NCI-H446 treated with DMSO at 0.1 percent for 48 hours (cell line): ENCODE results near the gene DCST2.

Source experiments
- DNase-seq: peaks from one replicate; lab custom pipeline; 2025; lab: John Stamatoyannopoulos, UW

The DCST2 gene

DNA sequence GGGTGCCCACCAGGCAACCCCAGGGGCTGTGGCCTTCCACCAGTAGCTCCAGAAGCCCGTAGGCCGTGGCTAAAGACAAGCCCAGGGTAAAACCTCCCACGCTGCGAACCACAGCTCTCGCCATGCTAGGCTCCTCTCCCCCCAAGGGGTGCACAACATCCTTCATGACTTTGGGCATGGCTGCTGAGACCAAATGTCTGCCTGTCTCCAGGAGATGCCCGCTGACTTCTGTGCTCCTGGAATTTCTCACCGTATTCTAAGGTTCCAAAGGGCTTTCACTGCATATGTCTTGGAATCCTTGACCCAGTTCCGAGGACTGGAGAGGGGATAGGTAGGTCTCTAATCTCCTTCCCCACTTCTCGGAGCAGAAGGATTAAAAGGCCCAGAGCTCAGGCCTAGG is at the start of gene DCST2, which contains the start of gene DCST1:
Gene DCST2 (minus strand): TSS at position 258 of the 400 bp plus-strand sequence. CDS start 80 bp downstream, at position 178.
Gene DCST1 (plus strand): TSS at position 301 of the 400 bp plus-strand sequence. CDS start 213 bp downstream, outside the sequence.
- DNase-seq, result no peak

DNA sequence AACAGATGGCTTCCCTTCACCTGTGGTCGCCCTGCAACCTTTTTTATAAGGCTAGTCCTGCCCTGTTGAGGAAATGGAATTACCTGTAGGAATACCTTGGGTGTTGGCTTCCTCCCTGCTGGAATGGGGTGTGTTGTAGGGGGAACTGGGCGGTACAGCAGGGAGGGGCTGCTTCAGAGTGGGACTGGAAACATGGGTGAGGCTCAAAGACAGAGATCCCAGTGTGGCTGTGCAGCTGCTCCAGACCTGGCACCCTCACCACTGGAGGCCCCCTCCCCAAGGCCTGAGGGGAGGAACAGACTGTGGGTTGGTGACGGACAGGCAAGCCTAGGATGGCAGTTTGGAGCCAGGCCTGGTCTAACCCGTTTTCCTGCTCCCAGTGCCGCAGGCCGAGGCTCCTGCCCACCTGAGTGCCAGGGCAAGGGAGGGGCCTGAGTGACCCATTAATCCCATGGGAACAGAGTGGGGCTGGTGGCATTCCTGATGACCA is 49.5 kb upstream of the DCST2 start:
- DNase-seq, result no peak

DNA sequence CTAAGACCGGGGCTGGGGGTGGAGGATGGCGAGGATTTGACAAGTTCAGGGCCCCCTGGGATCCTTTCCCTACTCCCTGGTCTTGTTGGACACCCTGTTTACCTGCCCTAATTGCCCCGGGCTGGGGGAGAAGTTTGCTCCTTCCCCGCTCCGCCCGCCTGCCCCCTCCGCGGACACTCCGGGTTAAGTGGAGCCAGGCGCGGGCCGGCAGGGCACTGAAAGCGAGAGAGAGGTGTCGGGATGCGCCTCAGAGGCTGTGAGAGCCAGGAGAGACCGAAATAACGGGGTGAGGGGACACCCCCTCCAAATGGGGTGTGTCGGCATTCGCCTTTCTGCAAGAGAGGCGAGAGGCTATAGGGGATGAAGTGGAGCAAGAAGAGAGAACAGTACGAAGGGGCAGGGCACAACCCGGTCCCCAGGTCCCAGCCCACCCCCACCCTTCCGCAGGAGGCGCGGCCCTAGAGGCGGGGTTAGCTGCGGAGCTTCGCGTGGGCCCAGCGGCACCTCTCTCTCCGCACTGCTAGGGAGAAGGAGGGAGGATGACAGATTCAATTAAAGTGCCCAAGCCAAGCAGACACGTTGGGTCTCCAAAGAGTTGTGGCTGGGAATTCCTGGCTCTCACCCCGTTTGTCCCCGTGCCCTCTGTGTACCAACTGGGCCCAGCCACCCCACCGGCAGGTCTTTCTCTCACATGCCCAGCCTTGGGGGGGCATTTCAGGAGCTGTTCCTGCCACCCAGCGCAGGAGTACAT is 48.9 kb upstream of the DCST2 start:
- DNase-seq, result no peak

DNA sequence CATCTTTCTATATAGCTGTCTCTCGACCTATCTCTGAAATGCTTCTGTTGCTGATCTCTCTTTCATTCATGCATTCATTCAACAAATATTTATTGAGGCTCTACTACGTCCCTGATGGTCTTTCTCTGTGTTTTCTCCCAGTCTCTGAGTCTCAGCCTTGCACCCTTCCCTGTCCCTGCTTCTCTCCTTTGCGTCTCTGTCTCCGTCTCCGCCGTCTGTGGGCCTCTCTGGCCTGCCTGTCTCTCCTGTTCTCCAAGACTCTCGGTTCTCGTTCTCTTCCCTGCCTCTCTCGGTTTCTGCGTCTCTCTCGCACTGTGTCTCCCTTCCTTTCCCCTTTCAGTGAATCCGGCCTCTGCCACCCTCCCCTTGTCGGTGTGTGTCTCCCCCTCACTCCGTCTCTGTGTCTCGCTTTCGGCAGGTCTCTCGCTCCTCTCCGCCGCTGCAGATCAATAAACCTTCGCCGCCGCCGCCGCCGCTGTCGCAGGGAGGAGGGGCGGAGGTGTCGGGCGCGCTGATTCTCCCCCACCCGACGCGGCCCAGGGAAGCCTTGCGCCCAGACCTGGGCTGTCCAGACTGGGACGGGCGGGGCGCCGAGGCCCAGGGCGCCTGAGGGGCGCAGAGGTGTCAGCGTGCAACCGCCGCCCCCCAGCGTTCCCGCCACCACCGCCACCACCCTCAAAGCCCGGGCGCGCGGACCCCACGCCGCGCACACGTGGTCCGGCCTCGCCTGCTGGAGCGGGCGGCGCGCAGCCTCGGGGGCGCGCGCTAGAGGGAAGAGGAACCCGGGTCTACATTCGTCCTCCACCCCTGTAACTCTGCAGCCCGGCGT is 48.1 kb upstream of the DCST2 start:
- DNase-seq, result no peak

DNA sequence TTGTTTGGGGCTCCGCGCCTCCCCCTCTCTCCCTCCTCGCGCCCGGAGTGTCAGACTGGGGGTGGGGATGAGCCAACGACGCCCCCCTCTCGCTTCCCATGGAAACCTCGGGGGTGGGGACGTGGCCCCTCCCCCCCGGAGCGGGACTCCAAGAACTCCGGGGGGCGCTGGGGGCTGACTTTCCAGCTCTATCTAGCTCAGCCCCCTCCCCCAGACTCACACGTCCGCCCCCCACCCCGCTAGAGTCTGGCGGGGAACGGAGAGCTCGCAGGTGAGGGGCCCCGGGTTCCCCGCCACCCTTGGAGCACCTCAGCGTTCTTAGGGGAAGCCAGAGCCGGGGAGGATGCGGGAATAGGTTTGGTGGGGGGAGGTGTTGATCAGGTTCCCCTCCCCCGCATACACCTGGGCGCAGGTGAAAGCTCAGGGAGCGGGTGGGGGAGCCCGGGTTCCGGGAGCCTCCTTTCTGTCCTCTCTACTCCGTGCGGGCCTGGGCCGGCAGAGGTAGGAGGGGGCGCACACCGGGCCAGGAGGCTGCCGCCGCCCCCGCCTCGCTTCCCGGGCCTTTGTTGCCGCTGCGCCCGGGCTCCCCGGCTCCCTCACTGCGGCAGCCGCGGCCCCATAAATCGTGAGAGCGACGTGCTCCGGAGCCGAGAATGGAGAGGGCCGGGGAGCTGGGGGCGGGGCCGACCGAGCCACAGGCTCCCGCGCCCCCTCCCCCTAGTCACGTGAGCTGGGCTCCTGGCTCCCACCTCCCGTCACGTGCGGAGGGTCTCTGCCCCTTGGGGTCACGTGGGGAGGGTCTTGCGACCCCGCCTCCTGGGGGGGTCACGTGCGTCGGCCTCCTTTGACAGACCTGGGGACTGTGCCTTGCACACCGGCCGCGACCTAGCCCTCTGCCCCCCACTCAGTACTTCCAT is 47.0 kb upstream of the DCST2 start:
- DNase-seq, result no peak

DNA sequence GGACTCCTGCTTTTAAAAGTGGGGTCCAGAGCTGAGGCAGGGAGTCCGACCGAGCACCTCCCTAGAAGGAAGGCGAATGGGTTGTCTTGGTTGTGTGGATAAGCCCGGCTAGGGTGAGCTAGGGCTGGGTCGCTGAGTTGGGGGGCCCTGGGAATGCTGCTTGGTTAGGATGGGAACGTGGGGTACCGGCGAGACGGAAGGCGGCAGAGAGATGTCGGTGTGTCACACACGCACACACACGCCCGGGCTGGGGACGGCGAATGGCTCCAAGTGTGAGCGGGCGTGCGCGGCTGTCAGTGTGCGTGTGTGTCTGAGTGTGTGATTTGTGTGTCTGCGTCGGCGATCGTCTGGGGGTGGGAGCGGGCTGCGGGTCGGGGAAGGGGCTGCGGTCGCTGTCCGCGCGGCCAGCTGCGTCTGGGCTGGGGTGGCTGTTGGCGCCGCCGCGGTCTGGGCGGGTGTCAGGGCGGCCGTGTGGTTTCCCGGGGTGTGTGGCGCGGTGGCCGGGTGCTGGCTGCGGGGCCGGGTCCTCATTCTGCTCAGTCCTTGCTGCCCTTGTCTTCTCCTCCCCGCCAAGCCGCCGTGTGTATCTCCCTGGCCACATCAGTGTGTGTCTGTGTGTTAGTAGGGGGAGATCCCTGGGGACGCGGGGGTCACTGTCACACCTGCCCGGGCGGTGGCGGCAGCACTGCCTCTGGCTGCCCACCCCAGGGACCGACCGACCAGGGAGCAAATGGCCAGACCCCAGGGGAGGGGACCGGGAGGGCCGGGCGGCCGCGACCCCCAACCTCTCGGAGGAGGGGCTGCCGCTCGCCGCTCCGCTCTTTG is 46.1 kb upstream of the DCST2 start:
- DNase-seq, result no peak

DNA sequence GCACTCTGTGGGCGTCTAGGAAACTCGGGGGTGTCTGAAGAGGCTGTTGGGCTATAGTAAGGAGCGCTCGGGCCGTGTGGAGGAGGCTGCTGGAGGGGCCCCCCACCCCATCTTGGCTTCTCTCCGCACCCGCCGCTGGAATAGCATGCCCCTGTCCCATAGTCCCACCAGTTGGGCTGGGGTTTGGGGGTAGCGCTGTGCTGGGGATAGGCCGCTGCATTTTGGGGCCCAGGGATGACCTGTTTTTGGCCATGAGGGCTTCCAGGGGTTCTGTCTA is 45.6 kb upstream of the DCST2 start:
- DNase-seq, result no peak

DNA sequence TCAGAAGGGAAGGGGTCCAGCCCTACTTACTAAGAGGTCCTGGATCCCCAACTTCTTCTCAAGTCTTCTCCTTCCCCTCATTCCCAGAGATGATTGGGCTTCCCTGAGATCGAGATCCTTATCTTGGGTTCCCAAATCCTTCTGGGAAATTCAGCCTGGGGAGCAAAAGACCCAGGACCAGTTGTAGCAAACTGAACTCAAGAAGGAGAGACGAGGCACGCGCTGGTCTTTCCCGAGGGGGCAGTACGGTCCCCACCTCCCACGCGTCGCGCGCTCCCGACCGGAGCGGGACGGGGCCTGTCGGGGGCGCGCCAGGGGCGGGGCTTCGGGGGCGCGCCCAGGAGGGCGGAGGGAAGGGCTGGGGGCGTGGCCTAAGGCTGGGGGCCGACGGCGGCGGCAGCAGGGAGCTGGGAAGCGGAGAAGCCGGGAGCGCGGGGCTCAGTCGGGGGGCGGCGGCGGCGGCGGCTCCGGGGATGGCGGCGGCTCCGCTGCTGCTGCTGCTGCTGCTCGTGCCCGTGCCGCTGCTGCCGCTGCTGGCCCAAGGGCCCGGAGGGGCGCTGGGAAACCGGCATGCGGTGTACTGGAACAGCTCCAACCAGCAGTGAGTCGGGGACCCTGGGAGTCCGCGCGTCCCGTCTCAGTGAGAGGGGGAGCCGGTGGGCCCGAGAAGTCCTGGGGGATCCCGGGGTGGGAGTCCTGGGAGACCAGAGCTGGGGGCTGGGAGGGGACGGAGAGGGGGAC is 45.1 kb upstream of the DCST2 start, which contains the start of gene EFNA3:
Gene EFNA3 (plus strand): TSS at position 369 of the 741 bp plus-strand sequence. CDS start 105 bp downstream, at position 474.
- no peak for DNase-seq

DNA sequence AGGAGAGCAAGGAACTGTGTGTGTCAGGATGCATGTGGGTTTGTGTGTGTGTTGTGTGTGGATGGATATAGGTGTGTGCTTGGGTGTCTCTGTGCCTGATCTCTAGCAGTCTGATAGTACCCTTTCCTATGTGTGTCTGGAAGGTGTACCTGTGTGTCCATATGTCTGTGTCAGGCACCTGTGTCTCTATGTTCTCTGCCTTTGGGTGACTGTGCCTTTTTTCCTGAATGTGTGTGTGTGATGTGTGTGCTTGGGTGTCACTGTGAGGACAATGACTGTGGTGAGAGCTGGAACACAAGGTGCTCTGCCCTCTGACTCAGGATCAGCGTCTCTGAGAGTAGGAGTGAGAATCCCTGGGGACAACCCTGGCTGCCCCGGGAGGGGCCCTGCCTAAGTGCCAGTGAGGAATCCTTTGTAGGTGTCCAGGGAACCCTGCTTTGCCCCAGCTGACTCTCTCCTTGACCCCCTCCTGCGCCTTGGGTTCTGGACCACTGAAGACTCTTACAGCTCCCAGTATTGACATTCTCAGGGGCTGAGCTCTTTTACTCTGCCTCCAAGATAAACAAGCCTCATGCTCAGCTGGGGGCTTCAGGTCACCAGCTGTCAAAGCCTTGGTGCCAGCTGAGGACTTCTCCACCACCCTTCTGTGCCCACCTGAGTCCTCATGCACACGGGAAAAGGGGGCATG is 44.3 kb upstream of the DCST2 start:
- no peak for DNase-seq

DNA sequence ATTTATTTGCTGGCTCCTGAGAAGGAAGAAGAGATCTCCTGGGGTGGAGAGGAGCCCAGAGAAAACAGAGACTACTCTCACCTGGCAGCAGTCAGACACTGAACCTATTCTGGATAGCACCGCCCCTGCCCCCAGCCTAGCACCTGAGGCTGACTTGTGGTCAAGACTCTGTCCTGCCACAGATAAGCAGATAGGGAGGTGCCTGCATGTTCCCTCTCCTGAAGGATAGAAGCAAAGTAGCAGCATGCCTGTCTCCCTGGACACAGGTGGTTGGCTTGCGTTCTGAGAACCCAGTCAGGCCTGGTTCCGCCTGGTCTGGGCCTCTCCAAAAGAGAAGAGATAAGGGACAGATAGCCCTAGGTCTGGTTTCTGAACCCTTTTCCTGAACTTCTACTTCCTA is 43.8 kb upstream of the DCST2 start:
- no peak for DNase-seq

DNA sequence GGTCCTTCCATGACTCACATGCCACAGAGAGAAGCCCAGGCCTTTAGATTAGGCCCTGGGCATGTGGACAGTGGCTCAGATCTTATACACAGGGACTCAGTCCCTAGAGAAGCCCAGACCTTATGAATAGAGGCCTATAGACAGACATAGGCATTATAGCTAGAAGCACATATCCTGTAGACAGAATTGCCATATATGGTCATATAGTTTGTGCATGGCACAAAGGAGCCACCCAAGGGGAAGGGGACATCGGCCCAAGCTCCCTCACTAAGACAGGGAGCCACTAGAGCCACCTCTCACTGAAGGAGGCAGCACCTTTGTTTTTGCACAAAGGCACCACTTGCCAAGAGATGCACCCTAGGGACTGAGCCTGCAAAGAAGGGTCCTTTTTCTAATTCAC is 42.8 kb upstream of the DCST2 start:
- no peak for DNase-seq

DNA sequence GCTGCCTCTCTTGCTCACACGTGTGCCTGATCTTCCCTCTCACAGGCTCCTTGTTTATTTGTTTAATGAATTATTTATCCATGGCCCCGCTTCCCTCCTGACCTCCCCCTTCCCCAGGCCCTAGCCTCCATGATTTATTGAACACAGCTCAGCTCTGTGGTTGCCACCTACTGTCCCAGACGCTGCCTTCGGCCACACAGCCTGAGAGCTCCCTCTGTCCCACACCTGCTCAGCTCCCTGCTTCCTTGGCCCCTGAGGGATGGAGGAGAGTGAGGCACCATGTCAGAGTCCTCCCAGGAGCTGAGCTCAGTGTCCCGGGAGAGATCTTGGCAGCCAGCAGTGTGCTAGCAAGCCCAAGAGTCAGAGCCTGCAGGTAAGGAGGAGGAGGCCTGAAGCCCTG is 42.0 kb upstream of the DCST2 start:
- DNase-seq, result no peak

DNA sequence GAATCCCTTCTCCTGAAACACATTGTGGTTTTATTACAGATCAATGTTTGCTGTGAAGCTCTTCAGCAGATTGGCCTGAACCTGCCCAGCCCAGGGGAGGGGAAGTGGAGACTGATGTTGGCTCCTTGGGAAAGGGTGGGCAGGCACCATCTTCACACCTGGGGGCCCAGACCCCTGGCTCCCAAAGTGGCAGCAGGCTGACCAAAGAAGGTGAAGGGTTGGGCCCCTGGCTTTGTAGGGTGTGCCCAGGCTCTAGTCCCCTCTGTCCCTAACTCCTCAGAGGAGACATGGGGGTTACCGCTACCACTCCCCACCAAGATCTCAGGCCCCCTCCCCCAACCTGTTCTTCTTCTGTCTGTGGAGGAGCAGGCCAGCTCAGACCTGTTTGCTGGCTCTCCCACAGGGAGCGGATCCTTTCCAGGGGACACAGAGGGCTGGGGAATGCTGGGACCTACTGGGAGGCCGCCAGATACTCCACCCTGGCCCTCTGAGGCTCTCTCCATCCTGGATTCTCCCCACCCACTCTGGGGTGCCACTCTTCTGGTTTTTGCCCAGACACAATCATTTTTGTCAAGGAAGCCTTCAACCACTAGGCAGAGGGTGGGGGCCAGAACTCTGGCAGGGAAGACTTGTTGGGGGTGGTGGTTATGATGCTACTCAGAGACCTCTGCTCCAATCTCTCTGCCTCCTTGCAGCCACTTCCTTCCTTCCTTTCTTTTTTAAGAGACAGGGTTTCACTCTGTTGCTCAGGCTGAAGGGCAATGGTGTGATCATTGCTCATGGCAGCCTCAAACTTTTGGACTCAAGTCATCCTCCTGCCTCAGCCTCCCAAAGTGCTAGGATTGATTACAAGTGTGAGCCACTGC is 40.0 kb upstream of the DCST2 start:
- no peak for DNase-seq

DNA sequence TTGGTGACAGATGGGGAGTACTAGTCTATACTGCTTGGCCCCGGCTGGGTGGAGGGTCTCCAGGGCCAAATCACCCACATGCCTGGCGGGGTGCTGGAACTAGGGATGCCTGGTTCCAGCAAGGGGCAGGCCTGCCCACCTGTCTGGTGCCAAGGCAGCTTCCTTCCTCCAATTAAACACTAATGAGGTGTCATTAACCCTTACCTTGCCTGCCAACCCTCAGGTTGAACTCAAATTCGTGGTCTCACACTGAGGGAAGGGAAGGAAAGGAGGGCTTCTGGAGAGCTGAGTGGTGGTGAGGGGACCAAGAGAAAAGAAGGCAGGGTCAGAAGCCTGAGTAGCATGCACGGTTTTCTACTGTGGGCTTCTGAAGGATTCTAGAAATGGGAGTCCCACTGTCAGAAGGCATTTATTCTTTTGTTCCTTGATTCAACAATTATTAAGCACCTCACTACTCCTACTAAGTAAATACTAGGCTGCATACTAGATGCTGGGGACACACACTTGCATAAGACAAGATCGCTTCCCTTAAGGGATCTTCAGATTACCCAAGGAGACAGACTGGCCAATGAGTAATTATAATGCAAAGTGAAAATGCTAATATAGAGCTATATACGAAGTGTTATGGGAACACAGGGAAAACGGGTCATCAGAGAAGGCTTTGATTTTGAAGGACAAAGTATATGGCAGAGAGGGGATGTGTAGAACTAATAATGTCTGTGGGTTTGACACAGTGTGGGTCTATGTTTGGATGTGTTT is 39.1 kb upstream of the DCST2 start:
- DNase-seq, result no peak

DNA sequence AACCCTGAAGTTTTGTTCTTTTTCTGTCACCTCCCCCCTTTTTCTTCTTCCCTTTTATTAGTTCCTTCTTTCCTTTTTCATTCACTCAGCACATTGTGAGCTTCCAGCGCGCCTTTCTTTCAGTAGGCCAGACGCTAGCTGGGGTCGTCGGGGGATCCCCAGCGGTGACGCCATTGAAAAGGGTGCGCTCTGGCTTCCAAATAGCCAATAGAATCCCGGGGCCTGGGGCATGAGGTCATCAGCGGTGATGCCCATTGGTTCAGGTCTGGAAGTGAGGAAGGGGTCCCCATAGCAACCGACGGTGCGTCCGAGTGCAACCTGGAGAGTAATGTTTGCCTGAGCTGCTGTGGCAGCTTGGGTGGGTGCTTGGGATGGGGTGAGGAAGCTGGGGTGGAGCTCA is 38.1 kb upstream of the DCST2 start:
- DNase-seq, result no peak

DNA sequence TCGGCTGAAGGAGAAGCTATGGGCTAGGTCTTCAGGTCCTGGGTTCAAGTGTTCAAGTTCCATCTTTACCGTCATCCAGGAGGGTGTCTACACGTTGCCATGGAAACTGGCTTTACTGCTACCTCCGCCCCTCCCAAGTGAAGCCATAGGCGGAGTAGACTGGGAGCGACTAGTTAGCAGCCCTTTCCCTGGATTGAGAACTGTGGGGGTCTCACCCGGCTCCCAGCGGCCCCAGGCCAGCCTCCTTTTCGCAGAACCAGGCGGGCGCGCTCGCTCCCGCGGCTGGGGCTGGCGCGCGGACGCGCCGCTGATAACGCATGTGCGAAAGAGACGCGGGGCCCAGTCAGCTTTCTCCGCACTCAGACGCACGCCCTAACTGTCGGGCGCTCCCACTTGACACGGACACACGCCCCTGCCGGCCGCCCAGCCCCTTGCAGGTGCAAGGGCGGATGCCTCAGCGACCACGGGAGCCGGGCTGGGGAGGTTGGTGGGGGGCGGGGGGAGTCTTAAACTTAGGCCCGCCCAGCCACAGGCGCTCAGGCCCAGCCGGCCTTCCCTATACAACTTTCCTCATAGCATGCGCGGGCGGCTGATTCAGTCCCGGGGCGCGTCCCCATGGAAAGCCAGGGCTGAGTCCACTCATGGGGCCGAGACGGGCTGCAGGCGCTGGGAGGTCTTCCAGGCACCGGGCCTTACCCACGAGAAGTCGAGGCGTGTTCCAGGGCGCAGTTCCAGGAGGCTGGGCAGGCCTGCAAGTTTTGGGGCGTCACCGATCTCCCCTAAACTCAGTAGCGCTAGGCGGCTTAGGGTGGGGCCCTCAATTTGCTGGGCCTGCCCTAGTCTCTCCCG is 37.4 kb upstream of the DCST2 start:
- no peak for DNase-seq

DNA sequence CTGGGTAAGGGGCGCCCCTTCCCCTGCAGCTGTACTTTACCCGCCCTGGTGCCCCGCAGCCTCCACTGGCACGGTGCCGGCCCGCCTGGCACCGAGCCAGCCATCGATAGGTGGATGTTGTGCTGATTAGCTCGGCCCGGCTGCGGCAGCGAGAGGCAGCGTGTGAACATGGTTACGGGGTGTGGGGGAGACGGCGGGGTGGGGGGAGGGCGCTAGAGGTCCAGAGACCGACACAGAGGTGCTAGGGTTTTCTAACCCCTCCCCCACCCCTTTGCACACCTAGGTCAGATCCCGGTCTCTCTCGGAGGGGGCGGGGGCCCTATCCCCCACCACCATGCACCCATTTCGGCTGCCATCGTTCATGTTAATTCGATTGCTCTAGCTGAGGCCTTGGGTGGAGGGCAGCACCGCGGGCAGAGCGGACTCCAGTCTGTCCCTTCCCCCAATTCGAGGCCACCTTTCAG is 36.6 kb upstream of the DCST2 start:
- DNase-seq, result no peak
